ENCODE results near the gene GPATCH8.

Gene GPATCH8

GRCh38 chr17:44408786-44409185 lies 94.4 kb downstream of the GPATCH8 start:
- Histone ChIP-seq H3K36me3 (replicated peaks) (peaks cover 3% of the 10 kb centered on the region), H3K27me3 (replicated peaks) (no peaks in the 10 kb centered on the region), H3K4me3 (ENCODE audit: low read depth, low read length) (no peak overlapping the region), H3K27ac (no peak overlapping the region)
- in situ Hi-C loops (cut with HindIII; ENCODE audit: low pct_ligation_motif_present, low sequenced_read_pairs): no loop called here
- DNase-seq: no peak
- no peak for TF ChIP-seq CTCF (IDR thresholded peaks at IDR 0.05; ENCODE audit: low read depth, low read length, missing control alignments)

GRCh38 chr17:44402564-44403172 lies 100.5 kb downstream of the GPATCH8 start:
- no peak overlapping the region for H3K27ac ChIP-seq
- in situ Hi-C loops (cut with HindIII; ENCODE audit: low pct_ligation_motif_present, low sequenced_read_pairs): no loop called here
- H3K27me3 ChIP-seq (replicated peaks): no peaks in the 10 kb centered on the region
- peaks cover 33% of the 10 kb centered on the region for H3K36me3 ChIP-seq (replicated peaks)
- DNase-seq: no peak
- TF ChIP-seq CTCF (IDR thresholded peaks at IDR 0.05; ENCODE audit: low read depth, low read length, missing control alignments): no peak
- no peak overlapping the region for H3K4me3 ChIP-seq (ENCODE audit: low read depth, low read length)

GRCh38 chr17:44400226-44400847 lies 102.9 kb downstream of the GPATCH8 start:
- peak; percentile 67 for TF ChIP-seq CTCF (IDR thresholded peaks at IDR 0.05; ENCODE audit: low read depth, low read length, missing control alignments)
- DNase-seq: peak; percentile 16
- Histone ChIP-seq H3K27ac (no peak overlapping the region), H3K4me3 (ENCODE audit: low read depth, low read length) (no peak overlapping the region), H3K36me3 (replicated peaks) (peaks cover 36% of the 10 kb centered on the region), H3K27me3 (replicated peaks) (no peaks in the 10 kb centered on the region)
- in situ Hi-C loops (cut with HindIII; ENCODE audit: low pct_ligation_motif_present, low sequenced_read_pairs): no loop called here

- in situ Hi-C loops (cut with HindIII; ENCODE audit: low pct_ligation_motif_present, low sequenced_read_pairs): no loop called here
- peak; percentile 22 for DNase-seq
- peaks cover 35% of the 10 kb centered on the region for H3K36me3 ChIP-seq (replicated peaks)
- no peak overlapping the region for H3K27ac ChIP-seq
- no peak overlapping the region for H3K4me3 ChIP-seq (ENCODE audit: low read depth, low read length)
- H3K27me3 ChIP-seq (replicated peaks): no peaks in the 10 kb centered on the region
- TF ChIP-seq CTCF (IDR thresholded peaks at IDR 0.05; ENCODE audit: low read depth, low read length, missing control alignments): no peak
Observed at GRCh38 chr17:44398692-44399691, 104.2 kb downstream of the GPATCH8 start.

- H3K27me3 ChIP-seq (replicated peaks): no peaks in the 10 kb centered on the region
- no peak for TF ChIP-seq CTCF (IDR thresholded peaks at IDR 0.05; ENCODE audit: low read depth, low read length, missing control alignments)
- H3K27ac ChIP-seq: no peak overlapping the region
- in situ Hi-C loops (cut with HindIII; ENCODE audit: low pct_ligation_motif_present, low sequenced_read_pairs): no loop called here
- peaks cover 29% of the 10 kb centered on the region for H3K36me3 ChIP-seq (replicated peaks)
- no peak overlapping the region for H3K4me3 ChIP-seq (ENCODE audit: low read depth, low read length)
- DNase-seq: no peak
Observed at GRCh38 chr17:44397479-44398440, 105.4 kb downstream of the GPATCH8 start.
